ENCODE data around the gene ZFPM1. TPM values are rescaled to one million over a fixed set of nuclear protein-coding genes. Genes with fewer than 3 reads are reported as not detected.
A peak's percentile ranks its signal among the peaks of the same experiment; 100 is the strongest.

Gene ZFPM1
- total RNA-seq, 2 experiments from 2014 or later = 15.8 to 19.3 TPM

DNA sequence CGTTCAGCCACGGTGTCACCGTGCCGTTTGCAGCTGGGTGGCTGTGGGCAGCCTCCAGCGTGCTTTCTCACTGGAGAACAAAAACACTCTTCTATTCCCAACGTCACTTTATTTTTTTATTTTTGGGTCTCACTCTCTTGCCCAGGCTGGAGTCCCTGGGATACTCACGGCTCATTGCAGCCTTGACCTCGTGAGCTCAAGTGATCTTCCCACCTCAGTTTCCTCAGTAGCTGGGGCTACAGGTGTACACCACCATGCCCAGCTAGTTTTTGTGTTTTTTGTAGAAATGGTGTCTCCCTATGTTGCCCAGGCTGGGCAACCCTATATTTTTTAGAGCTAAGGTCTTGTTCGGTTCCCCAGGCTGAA is 82.8 kb downstream of the ZFPM1 start:
- Mint-ChIP-seq H3K36me3 (ENCODE audit: low read depth) (peaks cover 10% of the 10 kb centered on the region), H3K27ac (peak overlapping the region; percentile 88), H3K4me1 (ENCODE audit: low read depth) (peaks cover 9% of the 10 kb centered on the region), H3K9me3 (ENCODE audit: insufficient read depth) (no peaks in the 10 kb centered on the region), H3K27me3 (ENCODE audit: low read depth) (peaks cover 2% of the 10 kb centered on the region), H3K4me3 (peak overlapping the region; percentile 73)
- DNase-seq (no peak), ATAC-seq (no peak)
- ChIA-PET POLR2A (interaction anchor here (0.8 to 1.0 kb wide), 3 partner anchors 14 to 35 kb away, joined by 3 read pairs; no protein-coding TSS in a partner anchor), CTCF (interaction anchor here (1.2 kb wide), 1 partner anchor 14 kb away, joined by 6 read pairs; no protein-coding TSS in a partner anchor)

DNA sequence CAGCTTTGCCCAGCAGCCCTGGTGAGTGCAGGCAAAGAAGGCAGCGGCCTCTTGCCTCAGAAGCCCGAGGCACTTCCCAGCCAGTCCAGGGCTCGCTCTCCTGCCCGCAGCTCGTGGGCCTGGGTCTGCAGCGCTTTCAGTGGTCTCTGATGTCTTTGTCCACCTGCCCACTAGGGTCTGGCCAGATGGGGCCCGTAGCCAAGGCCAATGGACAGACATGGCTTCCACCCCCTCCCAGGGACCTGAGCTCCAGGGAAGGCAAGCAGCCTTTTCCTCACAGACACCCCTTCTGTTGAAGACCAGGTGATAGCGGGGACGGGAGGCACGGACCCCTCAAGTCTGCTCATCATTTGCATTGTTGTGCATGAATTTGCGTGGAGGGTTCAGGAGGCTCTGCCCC is 83.4 kb downstream of the ZFPM1 start:
- Mint-ChIP-seq H3K9me3 (ENCODE audit: insufficient read depth) (no peaks in the 10 kb centered on the region), H3K27ac (no peak overlapping the region), H3K4me3 (no peak overlapping the region), H3K4me1 (ENCODE audit: low read depth) (peaks cover 9% of the 10 kb centered on the region), H3K36me3 (ENCODE audit: low read depth) (peaks cover 10% of the 10 kb centered on the region), H3K27me3 (ENCODE audit: low read depth) (peaks cover 2% of the 10 kb centered on the region)
- DNase-seq = no peak
- no peak for ATAC-seq
- CTCF ChIA-PET = interaction anchor here (1.2 kb wide), 1 partner anchor 13 kb away, joined by 6 read pairs; no protein-coding TSS in a partner anchor
- POLR2A ChIA-PET = interaction anchor here (0.8 to 1.0 kb wide), 3 partner anchors 13 to 34 kb away, joined by 3 read pairs; no protein-coding TSS in a partner anchor

DNA sequence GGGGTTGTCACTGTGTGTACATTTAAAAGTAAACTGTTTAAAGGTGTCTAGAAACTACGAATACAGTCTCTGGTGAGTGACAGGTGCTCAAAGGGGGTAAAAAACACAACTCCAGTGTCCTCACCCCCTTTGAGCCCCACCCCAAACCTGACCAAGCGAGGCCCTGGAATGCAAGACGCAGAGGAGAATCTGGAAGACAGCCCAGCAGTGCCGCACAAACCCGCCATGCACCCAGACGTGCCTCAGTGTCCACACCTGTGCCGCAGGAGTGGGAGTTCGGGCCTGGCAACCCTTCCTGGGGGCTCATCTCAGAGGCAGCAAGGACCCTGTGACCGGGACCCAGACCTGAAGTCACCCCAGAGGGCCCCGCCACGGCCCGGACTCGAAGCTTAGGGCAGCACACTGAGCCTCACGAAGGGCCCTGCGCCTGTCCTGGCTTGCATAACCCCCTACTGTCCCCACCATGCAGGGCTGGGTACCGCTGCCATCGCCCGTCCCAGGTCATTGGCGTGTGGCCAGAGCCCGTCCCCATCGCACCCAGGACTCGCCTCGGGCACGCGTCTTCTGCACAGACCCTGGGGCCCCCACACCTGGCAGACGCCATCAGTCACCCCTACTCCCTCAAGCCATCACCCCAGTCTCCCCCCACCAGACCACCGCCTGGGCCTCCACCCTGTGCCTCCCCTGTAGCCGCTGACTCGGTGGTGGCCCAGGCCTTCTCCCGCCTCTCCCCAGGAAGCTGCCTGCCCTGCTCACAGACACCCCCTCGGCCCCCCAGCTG is 84.1 kb downstream of the ZFPM1 start:
- POLR2A ChIA-PET = interaction anchor here (0.9 kb wide), 1 partner anchor 13 kb away, joined by 3 read pairs; no protein-coding TSS in a partner anchor
- Mint-ChIP-seq H3K4me3 (no peak overlapping the region), H3K4me1 (ENCODE audit: low read depth) (peaks cover 9% of the 10 kb centered on the region), H3K27me3 (ENCODE audit: low read depth) (peaks cover 2% of the 10 kb centered on the region), H3K9me3 (ENCODE audit: insufficient read depth) (no peaks in the 10 kb centered on the region), H3K27ac (no peak overlapping the region), H3K36me3 (ENCODE audit: low read depth) (peaks cover 9% of the 10 kb centered on the region)
- no peak for ATAC-seq
- CTCF ChIA-PET = interaction anchor here (1.2 kb wide), 1 partner anchor 13 kb away, joined by 6 read pairs; no protein-coding TSS in a partner anchor
- DNase-seq = no peak

DNA sequence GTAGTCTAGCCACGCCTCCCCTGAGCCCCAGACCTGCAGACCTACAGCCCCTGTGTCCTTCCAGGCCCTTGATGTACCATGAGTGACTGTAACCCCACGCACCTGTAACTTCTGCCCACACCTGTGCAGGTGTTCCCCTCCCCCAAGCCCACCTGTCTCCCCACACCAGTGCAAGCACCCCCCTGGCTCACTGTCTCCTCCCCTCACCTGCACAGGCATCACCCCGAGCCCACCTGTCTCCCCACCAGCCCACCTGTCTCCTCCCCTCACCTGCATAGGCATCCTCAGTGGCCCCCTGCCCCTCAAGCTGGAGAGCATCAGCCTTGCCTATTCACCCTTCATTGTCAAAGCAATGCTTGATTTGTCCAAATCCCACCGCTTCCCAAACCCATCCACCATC is 84.8 kb downstream of the ZFPM1 start:
- Mint-ChIP-seq H3K27me3 (ENCODE audit: low read depth) (peaks cover 2% of the 10 kb centered on the region), H3K27ac (no peak overlapping the region), H3K9me3 (ENCODE audit: insufficient read depth) (no peaks in the 10 kb centered on the region), H3K4me1 (ENCODE audit: low read depth) (peaks cover 9% of the 10 kb centered on the region), H3K4me3 (no peak overlapping the region), H3K36me3 (ENCODE audit: low read depth) (peaks cover 10% of the 10 kb centered on the region)
- DNase-seq (no peak), ATAC-seq (no peak)
- ChIA-PET POLR2A (no interaction called here), CTCF (no interaction called here)

DNA sequence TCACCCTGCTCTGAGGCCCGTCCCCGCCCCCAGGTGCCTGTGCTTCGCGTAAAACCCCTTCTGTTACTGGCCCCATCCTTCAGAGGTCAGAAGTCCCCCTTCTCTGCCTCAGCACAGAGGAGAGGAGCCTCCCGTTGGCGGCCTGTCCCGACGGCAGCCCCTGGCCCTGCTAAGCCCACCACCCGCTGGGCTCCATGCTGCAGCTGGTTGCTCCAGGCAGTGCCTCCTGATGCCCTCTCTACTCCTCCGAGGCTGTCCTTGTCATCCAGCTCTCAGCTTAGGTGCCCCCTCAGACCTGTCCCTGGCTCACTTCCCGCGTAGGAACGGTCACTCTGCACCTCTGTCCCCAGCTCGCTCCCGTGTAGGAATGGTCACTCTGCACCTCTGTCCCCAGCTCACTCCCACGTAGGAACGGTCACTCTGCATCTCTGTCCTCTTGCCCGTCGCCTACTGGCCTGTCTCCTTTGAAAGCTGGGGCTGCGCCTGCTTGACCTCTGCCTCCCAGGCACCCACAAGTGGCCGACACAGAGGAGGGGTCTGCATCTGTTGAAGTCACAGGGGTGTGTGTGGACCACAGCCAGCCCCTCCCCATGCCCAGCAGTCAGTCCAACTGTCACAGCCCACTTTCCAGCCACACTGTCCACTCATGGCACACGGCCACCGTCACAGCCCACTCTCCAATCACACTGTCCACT is 85.4 kb downstream of the ZFPM1 start:
- DNase-seq = no peak
- H3K27me3 Mint-ChIP-seq (ENCODE audit: low read depth) = peaks cover 2% of the 10 kb centered on the region
- peaks cover 15% of the 10 kb centered on the region for H3K36me3 Mint-ChIP-seq (ENCODE audit: low read depth)
- CTCF ChIA-PET = no interaction called here
- H3K4me1 Mint-ChIP-seq (ENCODE audit: low read depth) = peaks cover 9% of the 10 kb centered on the region
- H3K9me3 Mint-ChIP-seq (ENCODE audit: insufficient read depth) = peaks cover 4% of the 10 kb centered on the region
- ATAC-seq = no peak
- POLR2A ChIA-PET = interaction anchor here (1.3 kb wide), 1 partner anchor 86 kb away, joined by 3 read pairs; no protein-coding TSS in a partner anchor
- H3K4me3 Mint-ChIP-seq = no peak overlapping the region
- no peak overlapping the region for H3K27ac Mint-ChIP-seq

- ATAC-seq (no peak), DNase-seq (no peak)
- POLR2A ChIA-PET = interaction anchor here (1.3 kb wide), 1 partner anchor 87 kb away, joined by 3 read pairs; no protein-coding TSS in a partner anchor
- no peak overlapping the region for H3K4me3 Mint-ChIP-seq
- H3K27ac Mint-ChIP-seq = no peak overlapping the region
- peaks cover 2% of the 10 kb centered on the region for H3K27me3 Mint-ChIP-seq (ENCODE audit: low read depth)
- H3K4me1 Mint-ChIP-seq (ENCODE audit: low read depth) = peaks cover 9% of the 10 kb centered on the region
- H3K9me3 Mint-ChIP-seq (ENCODE audit: insufficient read depth) = peaks cover 7% of the 10 kb centered on the region
- CTCF ChIA-PET = interaction anchor here (1.0 to 1.7 kb wide), 2 partner anchors 21 to 101 kb away, joined by 4 to 5 read pairs; no protein-coding TSS in a partner anchor
- peaks cover 16% of the 10 kb centered on the region for H3K36me3 Mint-ChIP-seq (ENCODE audit: low read depth)
These were observed 86.2 kb downstream of the ZFPM1 start for GRCh38 chr16:88539261-88539651.

- Mint-ChIP-seq H3K27ac (no peak overlapping the region), H3K4me3 (no peak overlapping the region), H3K4me1 (ENCODE audit: low read depth) (peaks cover 9% of the 10 kb centered on the region), H3K36me3 (ENCODE audit: low read depth) (peaks cover 14% of the 10 kb centered on the region), H3K27me3 (ENCODE audit: low read depth) (peaks cover 2% of the 10 kb centered on the region), H3K9me3 (ENCODE audit: insufficient read depth) (peaks cover 7% of the 10 kb centered on the region)
- ChIA-PET CTCF (interaction anchor here (1.0 to 1.7 kb wide), 2 partner anchors 21 to 102 kb away, joined by 4 to 5 read pairs; no protein-coding TSS in a partner anchor), POLR2A (interaction anchor here (0.9 to 1.3 kb wide), 2 partner anchors 30 to 88 kb away, joined by 3 read pairs; partner anchors contain the start of gene ZC3H18)
- ATAC-seq (no peak), DNase-seq (no peak)
These were observed 86.7 kb downstream of the ZFPM1 start for GRCh38 chr16:88539652-88540345.

DNA sequence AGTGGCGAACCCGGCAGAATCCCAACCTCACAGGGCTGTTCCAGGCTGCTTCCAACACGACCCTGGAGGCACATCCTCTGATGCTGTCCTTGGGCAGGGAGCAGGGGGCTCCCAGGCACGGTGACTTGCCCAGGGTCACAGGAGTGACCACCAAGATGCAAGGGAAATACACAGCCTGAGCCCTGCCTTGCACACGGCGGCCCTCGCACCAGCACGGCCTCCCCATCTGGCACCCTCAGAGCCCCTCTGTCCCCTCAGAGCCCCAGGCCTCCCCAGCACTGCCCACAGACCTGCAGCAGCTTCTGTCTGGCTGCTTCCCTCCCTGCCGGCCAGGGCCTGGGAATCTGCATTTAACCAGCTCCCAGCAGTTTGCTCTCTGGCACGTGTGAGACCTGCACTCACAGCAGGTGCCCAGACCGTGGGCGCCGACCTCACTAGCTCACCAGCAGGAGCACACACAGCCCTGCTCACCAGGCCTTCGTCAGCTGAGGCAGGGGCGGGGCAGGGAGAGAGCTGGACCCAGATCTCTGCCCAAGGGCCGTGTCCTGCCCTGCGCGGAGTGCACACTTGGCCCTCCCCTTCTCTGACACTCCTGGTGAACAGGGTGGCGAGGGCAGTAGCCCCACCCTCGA is 87.4 kb downstream of the ZFPM1 start:
- CTCF ChIA-PET = interaction anchor here (1.7 kb wide), 1 partner anchor 20 kb away, joined by 5 read pairs; no protein-coding TSS in a partner anchor
- peaks cover 2% of the 10 kb centered on the region for H3K27me3 Mint-ChIP-seq (ENCODE audit: low read depth)
- ATAC-seq (no peak), DNase-seq (no peak)
- no peak overlapping the region for H3K27ac Mint-ChIP-seq
- H3K4me3 Mint-ChIP-seq = no peak overlapping the region
- peaks cover 4% of the 10 kb centered on the region for H3K4me1 Mint-ChIP-seq (ENCODE audit: low read depth)
- H3K9me3 Mint-ChIP-seq (ENCODE audit: insufficient read depth) = peaks cover 7% of the 10 kb centered on the region
- H3K36me3 Mint-ChIP-seq (ENCODE audit: low read depth) = peaks cover 12% of the 10 kb centered on the region
- POLR2A ChIA-PET = interaction anchor here (0.9 kb wide), 1 partner anchor 30 kb away, joined by 3 read pairs; the partner anchor contains the start of gene ZC3H18

DNA sequence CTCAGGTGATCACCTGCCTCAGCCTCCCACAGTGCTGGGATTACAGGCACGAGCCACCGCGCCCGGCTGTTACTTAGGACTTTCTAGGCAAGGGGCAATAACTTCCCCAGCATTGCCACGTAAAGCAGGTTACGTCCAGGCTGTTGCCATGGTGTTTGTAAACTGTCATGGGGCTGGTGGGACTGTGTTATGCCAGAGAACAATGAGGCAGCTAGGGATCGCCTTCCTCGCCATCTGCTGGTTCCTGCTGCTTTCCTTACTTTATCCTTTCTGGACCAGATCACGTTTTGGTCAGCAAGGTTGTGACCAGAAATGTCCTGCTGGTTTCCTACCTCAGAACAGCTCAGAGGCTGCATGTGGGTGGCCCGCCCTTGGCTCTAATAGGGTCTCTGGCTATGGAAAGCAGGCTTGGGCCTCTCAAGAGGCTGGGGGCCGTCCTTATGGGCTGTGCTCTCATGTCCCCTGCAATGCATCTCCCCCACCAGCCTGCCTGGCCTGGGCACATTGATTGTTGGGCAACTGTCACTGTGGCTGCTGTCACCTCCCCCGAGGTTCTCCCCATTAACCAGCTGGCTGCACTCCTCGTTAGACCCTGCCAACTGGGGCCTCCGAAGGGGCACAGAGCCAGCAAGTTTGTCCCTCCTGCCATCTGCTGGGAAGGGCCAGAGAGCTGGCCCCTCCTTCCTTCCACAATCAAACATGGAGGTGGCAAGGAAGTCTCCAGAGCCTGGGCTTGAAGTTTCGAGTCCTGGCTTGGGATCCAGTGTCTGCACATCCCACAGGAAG is 88.9 kb downstream of the ZFPM1 start:
- no peaks in the 10 kb centered on the region for H3K4me1 Mint-ChIP-seq (ENCODE audit: low read depth)
- peaks cover 7% of the 10 kb centered on the region for H3K9me3 Mint-ChIP-seq (ENCODE audit: insufficient read depth)
- ATAC-seq = no peak
- H3K27ac Mint-ChIP-seq = no peak overlapping the region
- H3K27me3 Mint-ChIP-seq (ENCODE audit: low read depth) = peaks cover 6% of the 10 kb centered on the region
- H3K4me3 Mint-ChIP-seq = no peak overlapping the region
- POLR2A ChIA-PET = no interaction called here
- CTCF ChIA-PET = no interaction called here
- no peak for DNase-seq
- H3K36me3 Mint-ChIP-seq (ENCODE audit: low read depth) = peaks cover 7% of the 10 kb centered on the region

- DNase-seq = no peak
- Mint-ChIP-seq H3K27me3 (ENCODE audit: low read depth) (peaks cover 6% of the 10 kb centered on the region), H3K4me1 (ENCODE audit: low read depth) (peaks cover 5% of the 10 kb centered on the region), H3K4me3 (no peak overlapping the region), H3K27ac (no peak overlapping the region), H3K9me3 (ENCODE audit: insufficient read depth) (peaks cover 7% of the 10 kb centered on the region), H3K36me3 (ENCODE audit: low read depth) (peaks cover 7% of the 10 kb centered on the region)
- ChIA-PET CTCF (interaction anchor here (0.5 kb wide), 1 partner anchor 536 kb away, joined by 6 read pairs; no protein-coding TSS in a partner anchor), POLR2A (no interaction called here)
- ATAC-seq = no peak
These were observed 90.2 kb downstream of the ZFPM1 start for GRCh38 chr16:88543230-88543813.
